COLO668 (cell line): ENCODE results near the gene NOS1.

Experiments used
- DNase-seq: peaks from one replicate; lab custom pipeline; 2025; ENCODE audit not compliant: unreplicated experiment; lab: John Stamatoyannopoulos, UW

Gene NOS1

DNA sequence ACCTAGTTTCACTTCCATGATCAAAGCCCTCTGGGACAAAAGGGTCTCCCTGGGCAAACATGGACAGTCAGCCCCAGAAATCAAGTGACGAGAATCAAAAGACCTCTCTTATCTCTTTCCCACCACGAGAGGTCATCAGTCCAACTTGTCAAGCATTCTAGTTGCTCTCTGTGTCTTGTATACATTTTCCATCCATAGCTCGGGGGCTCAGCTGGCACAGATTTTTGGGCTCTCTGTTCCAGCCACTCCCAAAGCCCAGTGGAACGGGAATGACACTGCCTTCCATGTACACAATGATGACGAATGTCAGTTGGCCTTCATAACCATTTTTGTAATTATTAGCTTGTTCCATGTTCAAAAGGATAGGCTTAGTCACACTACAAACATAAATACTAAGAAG, 29.7 kb downstream of the NOS1 start:
- no peak for DNase-seq

- DNase-seq: no peak
Observed at GRCh38 chr12:117330441-117331113, 30.8 kb downstream of the NOS1 start.

DNA sequence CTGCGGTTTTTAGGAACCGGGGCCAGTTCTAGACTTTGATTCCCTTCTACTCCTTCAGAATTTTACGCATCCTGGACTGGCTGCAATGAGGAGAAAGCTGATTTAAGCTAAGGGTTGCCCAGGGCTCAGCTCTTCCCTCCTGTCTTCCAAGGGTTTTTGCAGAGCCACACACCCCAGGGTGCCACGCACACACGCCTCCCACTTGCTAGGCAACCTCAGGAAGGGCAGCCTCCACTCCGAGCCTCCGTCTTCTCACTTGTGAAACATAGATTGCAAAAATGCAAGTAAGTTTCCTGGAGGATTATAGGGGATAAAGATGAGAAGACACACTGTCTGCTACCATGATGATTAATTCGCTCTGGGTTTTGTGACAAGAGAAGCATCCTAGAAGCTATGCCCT, 31.7 kb downstream of the NOS1 start:
- DNase-seq: no peak

DNA sequence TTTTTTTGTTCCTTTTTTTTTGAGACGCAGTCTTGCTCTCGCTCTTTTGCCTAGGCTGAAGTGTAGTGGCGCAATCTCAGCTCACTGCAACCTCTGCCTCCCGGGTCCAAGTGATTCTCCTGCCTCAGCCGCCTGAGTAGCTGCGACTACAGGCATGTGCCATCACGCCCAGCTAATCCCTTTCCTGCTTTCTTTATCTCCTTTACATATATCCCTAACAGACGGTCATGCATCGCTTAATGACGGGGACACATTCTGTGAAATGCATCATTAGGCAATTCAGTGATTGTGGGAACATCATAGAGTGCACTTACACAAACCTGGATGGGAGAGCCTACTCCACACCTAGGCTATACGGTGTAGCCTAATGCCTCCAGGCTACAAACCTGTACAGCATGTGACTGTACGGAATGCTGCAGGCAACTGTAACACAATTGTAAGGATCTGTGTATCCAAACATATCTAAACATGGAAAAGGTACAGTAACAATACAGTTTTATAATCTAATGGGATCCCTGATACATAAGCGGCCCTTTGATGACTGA, 32.8 kb downstream of the NOS1 start:
- DNase-seq: no peak

- DNase-seq: no peak
Observed at GRCh38 chr12:117322428-117322827, 39.0 kb downstream of the NOS1 start.

DNA sequence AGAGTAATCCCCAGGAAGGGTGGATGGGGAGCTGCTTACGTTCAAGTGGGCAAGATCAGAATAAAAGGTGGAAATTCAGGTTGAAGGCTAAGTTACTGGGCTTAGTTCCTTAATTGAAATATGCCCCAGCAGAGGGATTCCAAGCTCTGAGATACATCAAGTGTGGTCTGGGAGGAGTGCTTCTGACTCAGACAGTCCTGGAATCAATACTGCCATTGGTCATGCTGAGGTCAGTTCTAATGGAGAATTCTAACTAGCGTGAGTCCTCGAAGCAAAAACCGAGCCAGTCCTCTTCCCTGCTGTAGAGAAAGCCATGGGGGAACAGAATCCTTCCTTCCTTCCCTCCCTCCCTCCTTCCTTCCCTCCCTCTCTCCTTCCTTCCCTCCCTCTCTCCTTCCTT, 39.9 kb downstream of the NOS1 start:
- DNase-seq: no peak

DNA sequence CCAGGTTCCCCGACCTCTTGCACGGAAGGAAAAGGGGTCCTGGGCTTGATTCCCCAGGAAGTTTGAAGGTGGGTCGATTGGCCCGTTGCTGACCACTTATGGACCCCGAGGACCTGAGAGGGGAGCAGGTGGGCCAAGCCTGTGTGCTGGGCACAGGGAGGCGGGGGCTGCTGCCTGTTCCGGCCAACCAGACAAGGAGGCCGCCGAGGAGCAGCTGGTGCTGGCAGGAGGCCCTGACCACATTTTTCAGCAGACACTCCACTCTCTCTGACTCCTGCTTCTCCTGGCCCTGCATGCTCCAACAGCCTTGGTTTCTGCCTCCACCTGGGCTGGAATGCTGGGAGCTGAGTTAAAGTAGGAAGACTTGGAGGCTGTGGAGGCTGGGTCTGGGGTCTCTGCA, 42.8 kb downstream of the NOS1 start:
- DNase-seq: no peak

GRCh38 chr12:117316336-117316735, 45.1 kb downstream of the NOS1 start:
- no peak for DNase-seq

GRCh38 chr12:117313926-117314325, 47.5 kb downstream of the NOS1 start:
- DNase-seq: no peak

DNA sequence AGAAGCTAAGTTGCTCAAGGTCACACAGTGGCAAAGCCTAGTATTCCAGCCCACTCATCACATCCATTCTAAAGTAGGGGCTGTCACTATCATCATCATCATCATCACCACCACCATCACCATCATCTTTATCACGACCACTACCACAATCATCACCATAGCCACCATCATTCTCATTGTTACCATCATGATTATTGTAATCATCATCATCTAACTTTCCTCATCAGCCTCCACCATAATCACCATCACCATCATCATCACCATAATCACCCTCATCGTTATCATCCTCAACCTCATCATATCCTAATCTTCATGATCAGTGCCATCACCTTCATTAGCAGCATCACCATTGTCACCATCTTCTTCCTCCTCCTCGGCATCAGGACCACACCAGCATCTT, 48.7 kb downstream of the NOS1 start:
- DNase-seq: no peak

GRCh38 chr12:117309276-117309925, 52.0 kb downstream of the NOS1 start:
- DNase-seq: no peak

GRCh38 chr12:117300174-117300573, 61.3 kb downstream of the NOS1 start:
- DNase-seq: no peak

DNA sequence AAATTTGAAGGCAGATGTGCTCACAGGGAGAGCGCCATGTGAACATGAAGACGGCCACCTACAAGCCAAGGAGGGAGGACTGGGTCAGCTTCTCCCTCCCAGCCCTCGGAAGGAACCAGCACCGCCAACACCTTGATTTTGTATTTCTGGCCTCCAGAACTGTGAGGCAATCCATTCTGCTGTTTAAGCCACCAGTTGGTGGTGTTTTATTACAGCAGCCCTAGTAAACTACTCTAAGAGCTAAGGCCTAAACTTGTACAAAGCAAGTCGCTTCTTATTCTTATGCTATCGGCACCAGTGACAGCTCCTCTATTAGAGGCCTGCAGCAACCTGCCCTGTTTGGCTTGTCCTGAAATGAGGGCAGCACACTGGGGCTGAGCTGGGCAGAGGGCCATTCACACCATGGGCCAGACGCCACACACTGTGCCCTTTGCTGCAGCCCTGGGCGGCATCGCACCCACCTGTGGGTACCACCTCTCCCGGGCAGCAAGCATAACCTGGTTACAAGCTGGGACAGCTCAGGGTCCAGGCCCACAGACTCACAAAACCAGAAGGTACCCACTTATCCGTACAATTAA, 62.7 kb downstream of the NOS1 start:
- DNase-seq: no peak

GRCh38 chr12:117298191-117298590, 63.2 kb downstream of the NOS1 start:
- DNase-seq: no peak

- no peak for DNase-seq
Observed at GRCh38 chr12:117294189-117294603, 67.2 kb downstream of the NOS1 start.

- DNase-seq: no peak
Observed at GRCh38 chr12:117293510-117293909, 67.9 kb downstream of the NOS1 start.

DNA sequence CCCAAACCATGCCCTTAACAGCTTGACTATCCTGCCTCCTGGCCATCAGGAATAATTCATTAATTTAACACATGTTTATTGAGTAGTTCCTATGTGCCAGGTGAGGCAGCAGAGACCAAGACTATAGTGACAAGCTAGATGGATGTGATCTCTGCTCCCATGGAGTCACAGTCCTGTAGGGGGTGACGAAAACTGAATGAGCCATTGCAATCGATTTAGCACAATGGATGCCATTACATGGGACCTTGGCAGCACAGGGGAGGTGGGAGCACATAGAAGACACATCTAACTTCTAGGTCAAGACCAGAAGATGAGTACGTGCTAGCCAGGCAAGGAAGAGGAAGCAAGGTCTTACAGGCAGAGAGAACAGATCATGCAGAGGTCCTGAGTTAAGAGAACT, 68.7 kb downstream of the NOS1 start:
- no peak for DNase-seq

GRCh38 chr12:117284140-117284539, 77.3 kb downstream of the NOS1 start:
- peak; percentile 61 for DNase-seq

DNA sequence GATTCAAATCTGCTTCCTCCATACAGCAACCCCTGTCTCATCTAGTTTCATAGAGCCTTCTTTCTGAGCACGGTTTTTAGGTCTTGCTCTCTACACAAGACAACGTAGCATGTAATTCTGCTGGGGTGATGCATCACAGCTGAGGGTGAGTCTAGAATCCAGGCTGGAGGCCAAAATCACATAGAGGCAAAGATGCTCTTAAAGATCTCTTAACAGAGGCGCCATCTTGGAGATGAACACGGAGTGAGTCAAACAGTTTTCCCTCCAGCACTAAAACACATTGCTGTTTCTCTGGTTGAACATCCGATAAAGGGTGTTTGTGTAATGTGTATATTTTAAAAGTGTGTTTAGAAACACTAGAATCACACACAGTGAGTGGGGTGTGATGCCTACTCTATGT, 78.9 kb downstream of the NOS1 start:
- no peak for DNase-seq

DNA sequence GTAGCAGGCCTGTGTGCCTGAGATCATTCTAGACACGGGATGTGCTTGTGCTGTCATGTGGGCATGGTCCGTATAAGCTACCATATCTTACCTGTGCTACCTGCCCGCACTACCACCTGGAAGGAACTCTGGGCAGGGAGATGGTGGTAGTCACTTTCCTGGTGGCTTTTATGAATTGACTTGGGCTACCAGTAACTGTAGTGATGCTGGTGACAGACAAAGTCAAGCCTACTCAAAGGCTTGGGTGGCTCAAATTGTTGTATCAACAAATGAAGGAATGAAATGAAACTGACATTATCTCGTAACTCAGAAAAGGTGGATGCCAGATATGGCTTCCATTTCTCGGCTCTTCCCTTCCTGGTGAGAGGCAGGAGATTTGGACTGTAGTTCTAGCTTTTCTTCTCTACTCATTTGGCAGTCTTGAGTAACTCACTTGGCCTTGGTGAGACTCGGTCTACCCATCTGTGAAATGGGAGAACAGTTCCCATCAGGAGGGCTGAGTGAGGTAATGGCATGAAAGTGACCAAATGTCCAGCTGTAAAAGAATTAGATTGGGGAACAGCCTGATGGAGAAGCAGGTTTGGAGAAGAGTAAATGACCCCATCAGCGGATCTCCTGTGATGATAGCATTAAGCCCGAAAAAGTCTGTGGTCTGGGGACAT, 81.3 kb downstream of the NOS1 start:
- DNase-seq: no peak

GRCh38 chr12:117279606-117280005, 81.8 kb downstream of the NOS1 start:
- peak; percentile 10 for DNase-seq

DNA sequence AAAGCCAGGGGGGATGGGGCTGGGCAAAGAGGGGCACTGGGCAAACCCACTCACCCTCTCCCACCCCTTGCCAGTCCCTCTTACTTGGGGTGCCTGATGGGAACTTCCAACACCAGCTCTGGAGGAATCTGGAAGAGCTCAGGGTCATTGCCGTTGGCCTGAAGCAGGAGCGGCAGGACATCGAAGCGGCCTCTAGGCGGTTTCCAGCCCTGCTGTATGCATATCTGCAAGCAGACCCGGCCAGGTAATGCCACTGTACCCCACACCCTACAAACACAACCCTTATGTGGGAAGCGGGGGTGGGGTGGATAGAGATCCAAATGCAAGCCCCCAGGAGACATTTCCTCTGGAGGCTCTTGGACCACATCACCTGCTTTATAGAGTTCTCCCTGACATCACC, 83.6 kb downstream of the NOS1 start:
- no peak for DNase-seq
